Fibroblast of skin of right biceps (primary cell): ENCODE data around the gene UGT2B11.
"Not testable (repeated sequence)": the region's sequence is repeated elsewhere in the genome, so short reads cannot be mapped to it uniquely, and the experiment has no call there.

Source experiments
- DNase-seq: peaks from one replicate; pipeline ENCODE4 v3.0.0-alpha.2; 2013

UGT2B11 gene

GRCh38 chr4:69167300-69167699, 47.2 kb downstream of the UGT2B11 start:
- DNase-seq: no peak

- not testable (repeated sequence) for DNase-seq
Measured at GRCh38 chr4:69166376-69166775, 48.2 kb downstream of the UGT2B11 start.

- DNase-seq: not testable (repeated sequence)
Measured at GRCh38 chr4:69165707-69166106, 48.8 kb downstream of the UGT2B11 start.

- DNase-seq: no peak
Measured at GRCh38 chr4:69156913-69157312, 57.6 kb downstream of the UGT2B11 start.

GRCh38 chr4:69154021-69154420, 60.5 kb downstream of the UGT2B11 start:
- DNase-seq: no peak
